GM18520 (cell line): Measurements from ENCODE around the gene BAX.
A peak's percentile ranks its signal among the peaks of the same experiment; 100 is the strongest.

Source experiments
- ATAC-seq: cut with Tn5 transposase; IDR thresholded peaks from one replicate; pipeline ENCODE4 v1.9.1; 2021; ENCODE audit not compliant: unreplicated experiment

The BAX gene

GRCh38 chr19:48982280-48982679 lies 27.6 kb downstream of the BAX start:
- no peak for ATAC-seq

DNA sequence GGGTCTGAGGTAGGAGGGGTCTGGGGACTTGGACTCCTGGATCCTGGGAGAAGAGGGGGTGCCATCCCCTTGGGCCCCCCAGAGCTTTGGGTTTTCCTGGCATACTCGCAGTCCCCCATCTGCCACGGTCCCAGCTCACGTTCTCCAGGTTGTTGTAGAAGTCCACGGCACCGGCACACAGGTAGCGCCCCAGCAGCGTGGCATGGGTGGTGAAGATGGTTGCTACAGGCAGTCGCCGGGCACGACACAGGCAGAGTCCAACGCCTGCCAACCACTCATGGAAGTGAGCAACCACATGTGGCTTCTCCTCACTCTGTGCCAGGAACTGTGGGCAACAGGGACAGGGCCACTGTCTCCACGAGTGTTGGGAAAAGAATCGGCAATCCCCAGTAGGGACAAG lies 31.0 kb downstream of the BAX start:
- ATAC-seq = no peak

- ATAC-seq = no peak
Observed at GRCh38 chr19:48986211-48986610, 31.5 kb downstream of the BAX start.

DNA sequence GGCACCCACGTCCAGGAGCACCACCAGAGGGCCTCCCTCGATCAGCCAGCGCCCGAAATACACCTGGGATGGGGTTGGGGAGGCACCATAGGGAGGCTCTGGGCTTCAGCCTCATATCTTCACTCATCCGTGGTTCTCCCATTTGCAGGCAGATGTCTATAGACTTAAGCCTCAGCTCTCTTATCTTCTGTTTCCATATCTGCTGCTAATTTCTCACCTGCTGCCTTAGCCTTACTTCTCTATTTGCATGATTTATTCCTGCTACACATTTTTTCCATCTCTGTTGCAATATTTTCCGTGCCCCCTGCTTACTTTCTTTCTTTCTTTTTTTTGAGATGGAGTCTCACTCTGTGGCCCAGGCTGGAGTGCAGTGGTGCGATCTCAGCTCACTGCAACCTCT lies 32.6 kb downstream of the BAX start:
- ATAC-seq = no peak

DNA sequence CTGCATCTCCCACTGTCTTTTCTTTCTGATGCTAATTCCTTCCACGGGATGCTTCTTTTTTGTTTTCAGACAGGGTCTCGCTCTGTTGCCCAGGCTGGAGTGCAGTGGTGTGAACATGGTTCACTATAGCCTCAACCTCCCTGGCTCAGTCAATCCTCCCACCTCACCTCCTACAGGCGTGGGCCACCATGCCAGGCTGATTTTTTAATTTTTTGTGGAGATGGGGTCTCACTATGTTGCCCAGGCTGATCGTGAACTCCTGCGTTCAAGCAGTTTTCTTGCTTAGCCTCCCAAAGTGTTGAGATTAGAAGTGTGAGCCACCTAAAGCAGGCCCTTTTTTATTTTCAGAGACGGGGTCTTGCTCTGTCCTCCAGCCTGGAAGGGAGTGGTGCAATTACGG lies 33.6 kb downstream of the BAX start:
- ATAC-seq = no peak

GRCh38 chr19:48988860-48989259 lies 34.2 kb downstream of the BAX start:
- ATAC-seq = no peak

- ATAC-seq = no peak
Observed at GRCh38 chr19:48989701-48990291, 35.1 kb downstream of the BAX start.

GRCh38 chr19:48990400-48990799 lies 35.7 kb downstream of the BAX start:
- no peak for ATAC-seq

DNA sequence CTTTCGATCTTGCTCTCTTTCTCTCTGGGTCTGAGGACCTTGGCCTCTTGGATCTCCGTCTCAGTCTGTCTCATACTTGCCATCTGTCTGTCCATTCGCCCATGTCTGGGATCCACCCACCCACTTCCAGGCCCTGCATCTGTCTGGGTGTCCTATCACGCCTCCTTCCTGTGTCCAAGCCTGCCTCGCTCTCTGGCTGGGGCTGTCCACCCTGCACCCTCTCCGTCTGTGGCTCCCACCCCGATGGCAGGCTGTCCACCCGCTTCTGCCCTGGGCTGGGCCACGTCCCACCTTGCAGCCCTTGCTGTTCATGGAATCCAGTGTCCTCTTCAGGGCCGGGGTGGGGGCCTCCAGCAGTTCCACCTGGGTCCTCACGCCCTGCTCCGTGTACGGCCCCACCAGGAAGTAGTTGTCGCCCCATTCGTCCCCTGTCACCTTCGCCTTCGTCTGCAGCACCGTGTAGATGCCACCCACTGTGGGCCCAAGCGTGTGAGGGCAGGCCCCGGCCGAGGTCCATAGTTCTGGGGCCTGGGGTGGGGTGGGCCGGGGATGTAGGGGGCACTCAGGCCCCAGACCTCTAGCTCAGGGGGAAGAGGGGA lies 36.4 kb downstream of the BAX start:
- ATAC-seq = no peak

- no peak for ATAC-seq
Observed at GRCh38 chr19:48991873-48992580, 37.4 kb downstream of the BAX start.

- ATAC-seq = no peak
Observed at GRCh38 chr19:48992581-48993174, 38.0 kb downstream of the BAX start.

DNA sequence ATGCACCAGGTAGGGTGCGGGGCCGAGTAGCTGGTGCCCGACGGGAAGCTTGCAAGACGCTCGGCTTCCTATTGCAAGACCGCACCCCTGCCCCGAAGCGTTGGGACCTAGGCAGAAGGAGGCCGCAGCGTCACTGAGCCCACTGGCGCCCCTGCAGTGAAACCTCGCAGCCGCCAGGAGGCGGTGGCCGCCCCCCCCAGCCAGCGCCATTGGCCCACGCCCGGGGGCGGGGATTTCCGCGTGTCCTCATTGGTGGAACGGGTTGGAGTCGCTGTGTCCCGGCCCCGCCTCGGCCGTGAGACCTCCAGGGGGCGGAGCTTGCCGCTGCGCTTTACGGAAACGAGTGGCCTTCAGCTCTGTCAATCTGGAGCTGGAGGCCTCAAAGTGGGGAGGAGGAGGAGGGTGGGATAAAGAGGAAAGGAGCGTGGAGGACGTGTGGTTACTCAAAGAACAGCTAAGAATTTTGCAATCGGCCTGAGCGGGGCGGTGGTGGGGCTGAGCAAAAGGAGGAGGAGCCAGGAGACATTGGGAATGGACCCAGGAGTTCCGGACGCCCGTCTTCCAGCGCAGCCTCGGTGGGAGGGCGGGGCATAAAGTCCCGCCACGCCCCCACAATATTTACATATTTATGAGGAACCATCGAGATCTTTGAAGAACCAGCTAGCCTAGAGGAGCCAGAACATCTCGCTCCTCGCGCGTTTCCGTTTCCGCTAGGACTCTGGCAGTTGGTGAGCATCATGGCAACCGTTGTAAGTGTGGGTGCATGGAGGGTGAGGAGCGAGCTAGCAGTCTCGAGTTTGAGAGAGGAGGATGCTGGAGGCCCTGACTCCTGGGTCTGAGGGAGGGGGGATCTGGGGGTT lies 38.7 kb downstream of the BAX start, which contains the start of the genes GYS1 and RUVBL2:
GYS1 (minus strand) TSS at position 135 of the 860 bp plus-strand sequence. CDS start 197 bp downstream, outside the sequence.
RUVBL2 (plus strand) TSS at position 713 of the 860 bp plus-strand sequence; CDS start at position 738, 25 bp downstream.
- ATAC-seq = peak; percentile 85

DNA sequence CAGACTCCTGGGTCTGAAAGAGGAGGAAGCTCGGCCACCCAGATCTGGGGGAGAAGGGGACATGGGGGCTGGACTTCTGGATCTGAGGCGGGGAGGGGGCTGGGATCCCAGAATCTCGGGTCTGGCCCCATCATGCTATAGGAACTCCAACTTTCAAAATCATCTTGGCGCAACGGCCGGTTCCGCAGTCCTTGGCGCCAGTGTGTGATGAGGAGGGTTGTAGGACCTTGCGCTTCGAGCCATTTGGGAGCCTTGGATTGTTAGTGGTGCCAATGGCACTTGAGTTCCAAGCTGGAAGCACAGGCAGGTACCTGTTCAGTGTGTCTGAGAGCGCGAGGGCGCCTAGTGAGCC lies 39.3 kb downstream of the BAX start:
- no peak for ATAC-seq

- no peak for ATAC-seq
Observed at GRCh38 chr19:48997972-48998371, 43.3 kb downstream of the BAX start.

- no peak for ATAC-seq
Observed at GRCh38 chr19:48999481-49000325, 45.0 kb downstream of the BAX start.

GRCh38 chr19:49004133-49004532 lies 49.5 kb downstream of the BAX start:
- no peak for ATAC-seq

DNA sequence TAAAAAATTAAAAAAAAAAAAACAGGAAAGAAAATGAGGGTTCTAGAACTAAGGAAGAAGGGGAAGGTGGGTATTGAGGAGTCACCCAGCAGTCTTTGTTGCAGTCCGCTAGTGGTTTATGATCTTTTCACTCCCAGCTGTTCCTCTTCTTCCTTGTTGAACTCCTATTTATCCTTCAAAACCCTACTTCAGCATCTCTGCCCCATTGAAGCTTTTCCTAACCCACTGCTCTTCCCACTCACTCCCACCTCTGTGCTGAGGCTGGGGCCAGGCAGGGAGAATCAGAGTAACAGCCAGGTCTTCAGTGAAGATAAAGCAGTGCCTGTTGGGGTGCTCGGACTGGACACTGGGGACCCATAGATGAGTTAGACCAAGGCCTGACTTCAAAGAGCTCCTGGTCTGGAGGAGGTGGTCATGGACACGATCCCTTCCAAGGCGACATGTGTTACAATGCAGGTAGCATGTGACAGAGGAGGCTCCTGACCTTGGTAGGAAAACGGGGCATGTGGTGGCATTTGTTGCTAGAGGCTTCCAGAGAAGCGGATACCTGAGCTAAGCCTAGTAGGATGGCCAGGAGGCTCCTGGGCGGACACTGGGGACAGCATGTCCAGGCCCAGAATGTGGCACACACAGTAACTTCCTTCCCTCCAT lies 50.4 kb downstream of the BAX start:
- ATAC-seq = no peak

DNA sequence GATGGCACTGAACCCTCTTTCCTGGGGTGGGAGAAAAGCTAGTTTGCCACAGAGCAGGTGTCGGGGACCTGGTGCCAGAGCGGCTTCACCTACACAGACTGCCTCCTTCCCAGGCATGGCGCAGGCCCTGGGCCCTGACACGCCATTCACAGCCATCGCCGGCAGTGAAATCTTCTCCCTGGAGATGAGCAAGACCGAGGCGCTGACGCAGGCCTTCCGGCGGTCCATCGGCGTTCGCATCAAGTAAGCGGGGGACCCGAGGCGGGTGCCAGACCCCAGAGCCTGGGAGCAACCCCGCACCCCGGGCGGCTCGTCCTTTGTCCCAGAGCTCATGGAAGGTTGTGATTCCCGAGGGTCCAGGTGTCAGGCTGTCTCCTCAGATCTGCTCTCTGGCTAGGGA lies 52.2 kb downstream of the BAX start:
- no peak for ATAC-seq

DNA sequence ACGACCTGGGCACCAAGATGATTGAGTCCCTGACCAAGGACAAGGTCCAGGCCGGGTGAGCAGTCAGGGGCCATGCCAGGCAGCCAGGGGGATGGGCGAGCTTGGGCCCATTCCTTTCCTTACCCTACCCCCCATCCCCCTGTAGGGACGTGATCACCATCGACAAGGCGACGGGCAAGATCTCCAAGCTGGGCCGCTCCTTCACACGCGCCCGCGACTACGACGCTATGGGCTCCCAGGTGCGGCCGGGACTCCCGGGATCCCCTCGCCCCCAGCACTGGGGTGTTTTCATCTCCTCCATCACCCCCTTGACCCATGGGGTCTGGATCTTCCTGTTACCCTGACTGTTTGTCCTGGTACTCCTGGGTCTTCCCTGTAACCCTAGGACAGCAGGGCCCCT lies 55.2 kb downstream of the BAX start:
- ATAC-seq = no peak

- ATAC-seq = no peak
Observed at GRCh38 chr19:49010453-49010852, 55.8 kb downstream of the BAX start.
